Hepatocyte (in vitro differentiated cells): Measurements from ENCODE around the gene KLKB1. TPM values are rescaled to one million over a fixed set of nuclear protein-coding genes. Genes with fewer than 3 reads are reported as not detected.
A peak's percentile ranks its signal among the peaks of the same experiment; 100 is the strongest.

Source experiments
- DNase-seq: peaks from one replicate; pipeline ENCODE4 v3.0.0-alpha.2; 2016; ENCODE audit warnings: low spot score
- H2AFZ ChIP-seq: fragments of 200-600 bp; sonication (generic); 2 replicates; pipeline ENCODE4 v1.6.0; 2016; ENCODE audit warnings: antibody characterized with exemption, mild to moderate bottlenecking
- H3K27ac ChIP-seq: fragments of 200-600 bp; sonication (generic); 2 replicates; pipeline ENCODE4 v1.5.1; 2016; ENCODE audit warnings: mild to moderate bottlenecking
- H3K27me3 ChIP-seq: fragments of 200-600 bp; sonication (generic); 2 replicates; pipeline ENCODE4 v1.6.1; 2016
- H3K36me3 ChIP-seq: fragments of 200-600 bp; sonication (generic); replicated peaks from 2 replicates; pipeline ENCODE4 v1.5.1; 2016; ENCODE audit warnings: low read depth; ENCODE audit not compliant: insufficient read depth
- H3K4me1 ChIP-seq: fragments of 200-600 bp; sonication (generic); 2 replicates; pipeline ENCODE4 v1.5.1; 2016; ENCODE audit warnings: mild to moderate bottlenecking, moderate library complexity; ENCODE audit not compliant: insufficient read depth
- H3K4me2 ChIP-seq: fragments of 200-600 bp; sonication (generic); 2 replicates; pipeline ENCODE4 v1.6.0; 2016
- H3K4me3 ChIP-seq: fragments of 200-600 bp; sonication (generic); 2 replicates; pipeline ENCODE4 v1.5.1; 2016; ENCODE audit warnings: mild to moderate bottlenecking
- H3K79me2 ChIP-seq: fragments of 200-600 bp; sonication (generic); 2 replicates; pipeline ENCODE4 v1.6.0; 2017; ENCODE audit warnings: mild to moderate bottlenecking
- H3K9me2 ChIP-seq: fragments of 200-600 bp; sonication (generic); replicated peaks from 2 replicates; pipeline ENCODE4 v1.6.0; 2017; ENCODE audit warnings: mild to moderate bottlenecking; ENCODE audit not compliant: insufficient read depth
- H3K9me3 ChIP-seq: fragments of 200-600 bp; sonication (generic); 2 replicates; pipeline ENCODE4 v1.5.1; 2016; ENCODE audit warnings: low read depth, mild to moderate bottlenecking
- H4K20me1 ChIP-seq: fragments of 200-600 bp; sonication (generic); 2 replicates; pipeline ENCODE4 v1.6.0; 2016; ENCODE audit warnings: mild to moderate bottlenecking; ENCODE audit not compliant: insufficient read depth, poor library complexity, severe bottlenecking
- CTCF ChIP-seq: fragments of 200-600 bp; sonication (generic); IDR thresholded peaks from 2 replicates; pipeline ENCODE4 v1.5.1; 2016; ENCODE audit warnings: antibody characterized with exemption, mild to moderate bottlenecking; ENCODE audit not compliant: poor library complexity
- EZH2 ChIP-seq: fragments of 200-600 bp; sonication (generic); IDR thresholded peaks from 2 replicates; pipeline ENCODE4 v1.6.1; 2016; ENCODE audit warnings: antibody characterized with exemption, mild to moderate bottlenecking, borderline replicate concordance
- EZH2phosphoT487 ChIP-seq: fragments of 200-600 bp; sonication (generic); IDR thresholded peaks from one replicate; pipeline ENCODE4 v1.6.1; 2018; ENCODE audit warnings: antibody characterized with exemption, mild to moderate bottlenecking, low read depth, moderate library complexity; ENCODE audit not compliant: unreplicated experiment, severe bottlenecking
- WGBS: methylation state at CpG from one replicate; pipeline ENCODE4 v1.1.6; 2016; ENCODE audit warnings: low lambda C conversion rate; ENCODE audit errors: missing lambda C conversion rate; 5-methylcytosine and 5-hydroxymethylcytosine counted together
- polyA plus RNA-seq: library from polyadenylated mRNA; unstranded; fragments of >200 nt; fragmentation: Nextera tagmentation; extraction: Ambion mirVana; gene quantifications from 2 replicates; pipeline ENCODE4 v1.2.1, GENCODE V29; 2016
- total RNA-seq: library from RNA; depleted of rRNA; stranded (reverse); fragments of >200 nt; gene quantifications from 2 replicates; pipeline ENCODE4 v1.2.3, GENCODE V29; 2014

Gene KLKB1
- total and polyA plus RNA-seq, 2 experiments from 2014 or later, result 8.8 to 20.3 TPM

- Histone ChIP-seq H3K27me3 (no peaks in the 10 kb centered on the region), H3K4me3 (no peak overlapping the region), H4K20me1 (no peaks in the 10 kb centered on the region), H2AFZ (no peak overlapping the region), H3K4me1 (no peaks in the 10 kb centered on the region), H3K9me3 (no peaks in the 10 kb centered on the region), H3K4me2 (no peak overlapping the region), H3K36me3 (no peaks in the 10 kb centered on the region), H3K79me2 (no peaks in the 10 kb centered on the region), H3K9me2 (no peaks in the 10 kb centered on the region), H3K27ac (peak overlapping the region; percentile 28)
- DNase-seq, result no peak
- TF ChIP-seq CTCF, result no peak
- no peak for TF ChIP-seq EZH2phosphoT487
- TF ChIP-seq EZH2, result no peak
- WGBS, result 93% methylated on average over 27 of the region's 45 CpGs
Measured at GRCh38 chr4:186204103-186204559, 23.2 kb upstream of the KLKB1 start.

- Histone ChIP-seq H3K79me2 (no peaks in the 10 kb centered on the region), H3K4me3 (no peak overlapping the region), H3K9me3 (no peaks in the 10 kb centered on the region), H4K20me1 (no peaks in the 10 kb centered on the region), H3K4me1 (no peaks in the 10 kb centered on the region), H3K27ac (no peak overlapping the region), H3K27me3 (no peaks in the 10 kb centered on the region), H3K36me3 (no peaks in the 10 kb centered on the region), H2AFZ (no peak overlapping the region), H3K9me2 (no peaks in the 10 kb centered on the region), H3K4me2 (no peak overlapping the region)
- WGBS, result 86% methylated on average over 13 of the region's 13 CpGs
- TF ChIP-seq EZH2 (no peak), EZH2phosphoT487 (no peak), CTCF (no peak)
- peak; percentile 44 for DNase-seq
Measured at GRCh38 chr4:186204686-186205085, 22.6 kb upstream of the KLKB1 start.

GRCh38 chr4:186205156-186205555, 22.2 kb upstream of the KLKB1 start:
- WGBS, result 84% methylated on average over 8 of the region's 8 CpGs
- Histone ChIP-seq H3K4me3 (no peak overlapping the region), H3K9me2 (no peaks in the 10 kb centered on the region), H3K4me1 (no peaks in the 10 kb centered on the region), H3K27me3 (no peaks in the 10 kb centered on the region), H2AFZ (no peak overlapping the region), H3K9me3 (no peaks in the 10 kb centered on the region), H3K79me2 (no peaks in the 10 kb centered on the region), H3K27ac (peak overlapping the region; percentile 55), H3K36me3 (no peaks in the 10 kb centered on the region), H3K4me2 (no peak overlapping the region), H4K20me1 (no peaks in the 10 kb centered on the region)
- TF ChIP-seq EZH2phosphoT487, result no peak
- no peak for TF ChIP-seq EZH2
- TF ChIP-seq CTCF, result no peak
- no peak for DNase-seq

- Histone ChIP-seq H3K27ac (no peak overlapping the region), H3K4me1 (no peaks in the 10 kb centered on the region), H3K9me2 (no peaks in the 10 kb centered on the region), H3K27me3 (no peaks in the 10 kb centered on the region), H4K20me1 (no peaks in the 10 kb centered on the region), H2AFZ (no peak overlapping the region), H3K79me2 (no peaks in the 10 kb centered on the region), H3K9me3 (no peaks in the 10 kb centered on the region), H3K36me3 (no peaks in the 10 kb centered on the region), H3K4me2 (no peak overlapping the region), H3K4me3 (no peak overlapping the region)
- WGBS, result 55% methylated on average over 8 of the region's 8 CpGs
- TF ChIP-seq EZH2 (no peak), EZH2phosphoT487 (no peak), CTCF (no peak)
- no peak for DNase-seq
Measured at GRCh38 chr4:186216465-186217024, 10.8 kb upstream of the KLKB1 start.
